Lung (tissue), 12 donors: Measurements from ENCODE around the gene FMR1. TPM values are rescaled to one million over a fixed set of nuclear protein-coding genes. Genes with fewer than 3 reads are reported as not detected.

Experiments used
- ATAC-seq: fragments of 200-7000 bp; cut with Tn5 transposase; one replicate; pipeline ENCODE4 v1.9.1; 2020; ENCODE audit warnings: moderate number of reproducible peaks; ENCODE audit not compliant: insufficient read depth, low FRiP score
- DNase-seq, 3 donors: peaks; one replicate each; pipeline ENCODE4 v3.0.0-alpha.2; 2013 to 2017
- H3K27ac ChIP-seq, 2 donors: one replicate each; pipeline ENCODE4 v1.5.1; 2013; ENCODE audit warnings: mild to moderate bottlenecking in 2 of 2, moderate library complexity in 2 of 2, control low read depth in 1 of 2, inconsistent platforms in 1 of 2, low read depth in 1 of 2, low read length in 1 of 2
- H3K27me3 ChIP-seq, 3 donors: one replicate each; pipeline ENCODE4 v1.5.1; 2013; ENCODE audit warnings: low read length in 2 of 3; ENCODE audit not compliant: control insufficient read depth in 3 of 3, insufficient read depth in 3 of 3
- H3K36me3 ChIP-seq, 4 donors: one replicate each; pipeline ENCODE4 v1.5.1; 2013; ENCODE audit warnings: low read length in 4 of 4, mild to moderate bottlenecking in 1 of 4, moderate library complexity in 1 of 4; ENCODE audit not compliant: control insufficient read depth in 4 of 4, insufficient read depth in 4 of 4
- H3K4me1 ChIP-seq, 5 donors: one replicate each; pipeline ENCODE4 v1.5.1; 2013; ENCODE audit warnings: low read length in 5 of 5, mild to moderate bottlenecking in 2 of 5, moderate library complexity in 1 of 5; ENCODE audit not compliant: control insufficient read depth in 5 of 5, insufficient read depth in 5 of 5
- H3K4me3 ChIP-seq: one replicate; pipeline ENCODE4 v1.5.1; 2013; ENCODE audit warnings: mild to moderate bottlenecking, control low read depth, moderate library complexity
- H3K9ac ChIP-seq, 2 donors: one replicate each; pipeline ENCODE4 v1.5.1; 2013; ENCODE audit warnings: low read length in 2 of 2, control low read depth in 1 of 2; ENCODE audit not compliant: insufficient read depth in 1 of 2
- H3K9me3 ChIP-seq, 4 donors: one replicate each; pipeline ENCODE4 v1.5.1; 2013; ENCODE audit warnings: low read length in 3 of 4, mild to moderate bottlenecking in 1 of 4, moderate library complexity in 1 of 4; ENCODE audit not compliant: control insufficient read depth in 4 of 4, insufficient read depth in 3 of 4
- CTCF ChIP-seq: IDR thresholded peaks from 2 replicates; pipeline ENCODE4 v1.5.1; 2012; ENCODE audit warnings: mild to moderate bottlenecking; ENCODE audit errors: control extremely low read depth, extremely low read depth
- WGBS, 2 donors: extraction: QIAGEN DNeasy Blood & Tissue Kit; methylation state at CpG; one replicate each; pipeline ENCODE4 v1.1.7; 2013; 5-methylcytosine and 5-hydroxymethylcytosine counted together
- polyA plus RNA-seq, 2 donors: library from polyadenylated mRNA; stranded (reverse); fragments of 200-250 nt; gene quantifications; one replicate each; pipeline ENCODE4 v1.2.1, GENCODE V29; 2013
- total RNA-seq, 2 donors: library from RNA; depleted of rRNA in 1 of 2; stranded (reverse); fragments of >200 nt in 1 of 2; gene quantifications; one replicate each; pipeline ENCODE4 v1.2.1, GENCODE V29; 2014 to 2021
- donor health status: control.
- donor health status: control.
- donor health status: Bipolar disorder and iron deficiency.
- donor health status: healthy.
- donor health status: DM: yes; HTN: yes; CAD: no.

FMR1 gene
- total and polyA plus RNA-seq, 4 donors, result 18.4 to 105 (median 30.7) TPM

DNA sequence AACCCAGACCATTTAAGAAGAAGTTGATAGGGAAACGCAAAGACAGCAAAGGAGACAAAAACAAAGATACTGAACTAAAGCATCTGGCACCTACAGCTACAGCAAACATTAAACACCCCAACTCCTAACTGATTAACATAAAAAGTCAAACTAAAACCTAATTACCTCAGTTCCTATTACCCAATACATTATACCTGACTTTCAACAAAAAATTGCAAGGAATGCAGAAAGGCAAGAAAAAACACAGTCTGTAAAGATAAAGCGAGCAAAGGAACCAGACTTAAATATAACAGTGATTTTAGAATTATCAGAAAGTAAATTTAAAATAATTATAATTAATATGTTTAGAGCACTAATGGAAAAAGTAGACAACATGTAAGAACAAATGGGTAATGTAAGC, 9.4 kb upstream of the FMR1 start:
- H3K9me3 ChIP-seq, result no peaks in the 10 kb centered on the region
- TF ChIP-seq CTCF, result no peak
- H3K27ac ChIP-seq, result no peak overlapping the region
- H3K4me3 ChIP-seq, result no peak overlapping the region
- no peaks in the 10 kb centered on the region for H3K27me3 ChIP-seq
- no peaks in the 10 kb centered on the region for H3K36me3 ChIP-seq
- 60 to 89% methylated on average over 2 of the region's 2 CpGs for WGBS, 2 donors
- H3K4me1 ChIP-seq, result no peaks in the 10 kb centered on the region
- H3K9ac ChIP-seq, result no peak overlapping the region
- ATAC-seq, result no peak
- no peak for DNase-seq

GRCh38 chrX:147908106-147908505, 3.6 kb upstream of the FMR1 start:
- WGBS, 2 donors, result 57 to 69% methylated on average over 5 of the region's 5 CpGs
- DNase-seq (peak; percentile 20 to 76 (median 60)), ATAC-seq (no peak)
- Histone ChIP-seq H3K36me3 (no peaks in the 10 kb centered on the region), H3K27ac (no peak overlapping the region), H3K9me3 (peaks cover 0 to 2% (median 0%) of the 10 kb centered on the region in 4 donors), H3K4me3 (no peak overlapping the region), H3K4me1 (peaks cover 0 to 6% (median 0%) of the 10 kb centered on the region in 5 donors), H3K9ac (no peak overlapping the region), H3K27me3 (no peaks in the 10 kb centered on the region)
- no peak for TF ChIP-seq CTCF

- H3K27me3 ChIP-seq, result no peaks in the 10 kb centered on the region
- no peak overlapping the region for H3K9ac ChIP-seq
- peaks cover 0 to 2% (median 0%) of the 10 kb centered on the region in 4 donors for H3K9me3 ChIP-seq
- no peak for ATAC-seq
- no peak for TF ChIP-seq CTCF
- no peak overlapping the region for H3K4me3 ChIP-seq
- WGBS, 2 donors, result 84 to 92% methylated on average over 9 of the region's 9 CpGs
- no peaks in the 10 kb centered on the region for H3K36me3 ChIP-seq
- no peak overlapping the region for H3K27ac ChIP-seq
- no peak for DNase-seq
- H3K4me1 ChIP-seq, result peaks cover 0 to 6% (median 0%) of the 10 kb centered on the region in 5 donors
Measured at GRCh38 chrX:147910607-147911006, 1.1 kb upstream of the FMR1 start.
